ENCODE results near the gene MCRIP1. TPM values are rescaled to one million over a fixed set of nuclear protein-coding genes. Genes with fewer than 3 reads are reported as not detected.

The MCRIP1 gene
- total and polyA plus RNA-seq, 7 experiments from 2014 or later, result 41.1 to 65.3 (median 53.1) TPM

DNA sequence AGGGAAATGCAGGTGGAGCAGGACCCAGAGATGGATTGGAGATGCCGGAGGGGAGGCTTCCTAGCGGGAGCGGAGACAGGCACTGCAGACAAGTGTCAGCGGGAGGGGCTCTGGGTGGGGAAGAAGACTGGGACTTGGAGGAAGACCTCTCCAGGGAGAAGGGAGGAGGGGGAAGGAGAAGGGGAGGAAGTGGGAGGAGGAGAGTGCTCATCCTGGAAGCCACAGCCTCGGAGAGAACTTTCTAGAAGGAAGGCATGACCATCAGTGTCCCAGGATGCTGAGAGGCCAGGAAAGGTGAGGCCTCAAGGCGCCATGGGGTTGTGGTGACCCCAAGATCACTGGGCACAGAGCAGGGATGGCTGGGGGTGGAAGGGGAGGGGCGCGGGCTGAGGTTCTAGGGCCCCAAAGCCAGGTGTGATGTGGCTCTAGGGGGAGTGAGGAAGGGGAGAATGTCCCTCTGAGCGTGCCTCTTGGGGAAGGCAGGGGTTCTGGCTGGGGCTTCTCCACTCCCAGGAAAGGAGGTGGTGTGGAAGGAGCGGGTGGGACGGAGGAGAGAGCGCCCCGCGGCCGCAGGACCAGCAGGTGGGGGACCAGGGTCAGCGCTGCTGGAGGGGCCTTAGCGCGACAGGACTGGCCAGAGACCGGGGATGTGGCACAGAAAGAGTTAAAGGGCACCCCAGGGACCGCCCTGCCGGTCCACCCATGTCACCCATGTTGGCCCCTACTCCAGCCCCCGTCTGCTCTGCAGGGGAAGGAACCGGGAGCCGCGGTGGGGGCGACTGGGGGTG is 30.0 kb downstream of the MCRIP1 start:
- POLR2A ChIA-PET, result no interaction called here
- H3K27me3 ChIP-seq (ENCODE audit: control insufficient read depth in 2 of 2, insufficient read depth in 2 of 2, low read length in 2 of 2), result no peaks in the 10 kb centered on the region
- peaks cover 0 to 10% (median 0%) of the 10 kb centered on the region in 7 donors for H3K4me1 Mint-ChIP-seq
- H3K9me3 ChIP-seq (ENCODE audit: control insufficient read depth in 2 of 3, low read length in 3 of 3), result no peaks in the 10 kb centered on the region
- intact Hi-C loops (cut with micrococcal nuclease), result no loop called here
- CTCF ChIA-PET, result no interaction called here
- ATAC-seq, result no peak
- peaks cover 0 to 3% (median 0%) of the 10 kb centered on the region in 11 donors for H3K9me3 Mint-ChIP-seq
- no peaks in the 10 kb centered on the region for H3K36me3 ChIP-seq (ENCODE audit: control insufficient read depth in 2 of 3, insufficient read depth in 3 of 3, low read length in 3 of 3)
- H3K4me3 Mint-ChIP-seq, result peak overlapping the region in 5 of 10 donors; percentile 12 to 63 (median 41)
- peaks cover 30 to 55% (median 37%) of the 10 kb centered on the region in 5 donors for H3K27me3 Mint-ChIP-seq
- H3K27ac Mint-ChIP-seq, result peak overlapping the region in 1 of 9 donors; percentile 36
- no peaks in the 10 kb centered on the region for H3K4me1 ChIP-seq (ENCODE audit: control insufficient read depth in 2 of 2, insufficient read depth in 2 of 2, low read length in 2 of 2)
- H3K4me3 ChIP-seq (ENCODE audit: low read length), result no peak overlapping the region
- H3K27ac ChIP-seq (ENCODE audit: low read depth, low read length), result no peak overlapping the region
- H3K36me3 Mint-ChIP-seq, result peaks cover 0 to 4% (median 0%) of the 10 kb centered on the region in 5 donors
- DNase-seq, result no peak

DNA sequence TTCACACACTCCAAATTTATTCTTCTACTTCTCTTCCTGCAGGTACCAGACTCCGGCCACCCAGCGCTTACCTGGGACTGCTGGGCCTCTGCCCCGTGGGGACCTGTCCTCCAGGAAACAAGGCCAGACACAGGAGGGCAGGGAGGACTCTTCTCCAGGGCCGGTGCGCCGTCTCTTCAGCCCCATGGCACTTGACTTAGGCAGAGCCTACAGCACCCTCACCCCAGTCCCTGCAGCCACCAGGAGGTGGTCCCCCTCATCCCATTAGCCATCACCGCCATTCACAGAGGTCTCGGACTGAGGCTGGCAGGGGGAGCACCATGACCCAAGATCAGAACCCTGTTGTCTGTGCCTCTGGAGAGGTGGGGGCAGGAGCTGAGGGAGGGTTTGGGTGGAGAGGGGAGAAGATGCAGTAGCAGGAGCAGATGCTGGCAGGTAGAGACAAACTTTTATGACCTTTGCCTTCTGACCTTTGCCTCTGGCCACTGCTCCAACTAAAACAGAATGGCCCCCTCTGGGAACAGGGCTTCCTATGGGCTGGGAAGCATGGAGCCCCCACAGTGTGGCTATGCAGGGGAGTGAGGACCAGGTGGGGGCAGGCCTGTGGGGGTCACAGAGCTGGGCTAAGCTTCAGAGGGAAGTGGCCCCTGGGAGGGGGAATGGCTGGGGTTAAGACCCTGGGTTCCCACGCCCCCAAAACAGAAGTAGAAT is 30.9 kb downstream of the MCRIP1 start:
- no peaks in the 10 kb centered on the region for H3K9me3 ChIP-seq (ENCODE audit: control insufficient read depth in 2 of 3, low read length in 3 of 3)
- intact Hi-C loops (cut with micrococcal nuclease), result no loop called here
- no peak overlapping the region for H3K27ac ChIP-seq (ENCODE audit: low read depth, low read length)
- H3K27me3 Mint-ChIP-seq, result peaks cover 30 to 55% (median 36%) of the 10 kb centered on the region in 5 donors
- peaks cover 0 to 3% (median 0%) of the 10 kb centered on the region in 11 donors for H3K9me3 Mint-ChIP-seq
- no peak for DNase-seq
- no peak for ATAC-seq
- CTCF ChIA-PET, result no interaction called here
- no peak overlapping the region for H3K27ac Mint-ChIP-seq
- peaks cover 0 to 10% (median 0%) of the 10 kb centered on the region in 7 donors for H3K4me1 Mint-ChIP-seq
- H3K27me3 ChIP-seq (ENCODE audit: control insufficient read depth in 2 of 2, insufficient read depth in 2 of 2, low read length in 2 of 2), result no peaks in the 10 kb centered on the region
- no peaks in the 10 kb centered on the region for H3K4me1 ChIP-seq (ENCODE audit: control insufficient read depth in 2 of 2, insufficient read depth in 2 of 2, low read length in 2 of 2)
- H3K36me3 Mint-ChIP-seq, result peaks cover 0 to 4% (median 0%) of the 10 kb centered on the region in 5 donors
- peak overlapping the region in 2 of 10 donors; percentile 12 to 41 for H3K4me3 Mint-ChIP-seq
- no peaks in the 10 kb centered on the region for H3K36me3 ChIP-seq (ENCODE audit: control insufficient read depth in 2 of 3, insufficient read depth in 3 of 3, low read length in 3 of 3)
- no peak overlapping the region for H3K4me3 ChIP-seq (ENCODE audit: low read length)
- POLR2A ChIA-PET, result no interaction called here

DNA sequence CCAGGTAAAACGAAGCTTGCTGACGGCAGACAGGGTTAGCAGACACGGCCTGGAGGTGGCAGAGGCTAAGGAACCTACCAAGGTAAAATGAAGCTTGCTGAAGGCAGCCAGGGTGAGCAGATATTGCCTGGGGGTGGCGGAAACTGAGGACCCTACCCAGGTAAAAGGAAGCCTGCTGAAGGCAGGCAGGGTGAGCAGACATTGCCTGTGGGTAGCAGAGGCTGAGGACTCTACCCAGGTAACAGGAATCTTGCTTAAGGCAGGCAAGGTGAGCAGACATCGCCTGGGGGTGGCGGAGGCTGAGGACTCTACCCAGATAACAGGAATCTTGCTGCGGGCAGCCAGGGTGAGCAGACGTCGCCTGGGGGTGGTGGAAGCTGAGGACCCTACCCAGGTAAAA is 31.8 kb downstream of the MCRIP1 start:
- Mint-ChIP-seq H3K4me1 (peaks cover 0 to 10% (median 0%) of the 10 kb centered on the region in 7 donors), H3K4me3 (no peak overlapping the region), H3K27ac (no peak overlapping the region), H3K27me3 (peaks cover 30 to 52% (median 36%) of the 10 kb centered on the region in 5 donors), H3K36me3 (peaks cover 0 to 4% (median 0%) of the 10 kb centered on the region in 5 donors), H3K9me3 (peaks cover 0 to 3% (median 0%) of the 10 kb centered on the region in 11 donors)
- Histone ChIP-seq H3K4me1 (ENCODE audit: control insufficient read depth in 2 of 2, insufficient read depth in 2 of 2, low read length in 2 of 2) (no peaks in the 10 kb centered on the region), H3K9me3 (ENCODE audit: control insufficient read depth in 2 of 3, low read length in 3 of 3) (no peaks in the 10 kb centered on the region), H3K36me3 (ENCODE audit: control insufficient read depth in 2 of 3, insufficient read depth in 3 of 3, low read length in 3 of 3) (no peaks in the 10 kb centered on the region), H3K4me3 (ENCODE audit: low read length) (no peak overlapping the region), H3K27me3 (ENCODE audit: control insufficient read depth in 2 of 2, insufficient read depth in 2 of 2, low read length in 2 of 2) (no peaks in the 10 kb centered on the region), H3K27ac (ENCODE audit: low read depth, low read length) (no peak overlapping the region)
- ChIA-PET POLR2A (no interaction called here), CTCF (no interaction called here)
- intact Hi-C loops (cut with micrococcal nuclease), result no loop called here
- DNase-seq (no peak), ATAC-seq (no peak)

DNA sequence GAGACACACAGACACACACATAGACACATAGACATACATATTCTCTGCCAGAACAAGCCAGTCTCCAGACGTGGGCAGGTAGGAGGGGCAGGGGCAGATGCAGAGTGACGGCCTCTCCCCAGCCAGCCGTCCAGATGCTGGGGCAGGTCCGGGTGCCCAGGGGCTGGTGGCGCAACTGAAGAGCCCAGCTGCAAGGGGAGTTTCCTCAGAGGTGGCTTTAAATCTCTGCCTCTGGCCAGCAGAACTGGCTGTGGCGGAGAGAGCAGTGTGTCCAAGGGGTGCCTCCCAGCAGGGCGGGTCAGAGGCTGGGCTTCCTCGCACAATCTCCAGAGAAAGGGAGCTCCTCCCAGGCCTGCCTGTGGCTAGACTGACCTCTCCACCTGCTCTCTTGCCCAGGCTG is 38.6 kb downstream of the MCRIP1 start:
- Mint-ChIP-seq H3K4me3 (no peak overlapping the region), H3K27me3 (peaks cover 0 to 5% (median 3%) of the 10 kb centered on the region in 5 donors), H3K36me3 (no peaks in the 10 kb centered on the region), H3K9me3 (no peaks in the 10 kb centered on the region), H3K4me1 (no peaks in the 10 kb centered on the region), H3K27ac (no peak overlapping the region)
- DNase-seq, result no peak
- Histone ChIP-seq H3K4me3 (ENCODE audit: low read length) (no peak overlapping the region), H3K36me3 (ENCODE audit: control insufficient read depth in 2 of 3, insufficient read depth in 3 of 3, low read length in 3 of 3) (no peaks in the 10 kb centered on the region), H3K27ac (ENCODE audit: low read depth, low read length) (no peak overlapping the region), H3K4me1 (ENCODE audit: control insufficient read depth in 2 of 2, insufficient read depth in 2 of 2, low read length in 2 of 2) (no peaks in the 10 kb centered on the region), H3K27me3 (ENCODE audit: control insufficient read depth in 2 of 2, insufficient read depth in 2 of 2, low read length in 2 of 2) (no peaks in the 10 kb centered on the region), H3K9me3 (ENCODE audit: control insufficient read depth in 2 of 3, low read length in 3 of 3) (no peaks in the 10 kb centered on the region)
- intact Hi-C loops (cut with micrococcal nuclease), result no loop called here
- CTCF ChIA-PET, result no interaction called here
- no peak for ATAC-seq
- POLR2A ChIA-PET, result no interaction called here

DNA sequence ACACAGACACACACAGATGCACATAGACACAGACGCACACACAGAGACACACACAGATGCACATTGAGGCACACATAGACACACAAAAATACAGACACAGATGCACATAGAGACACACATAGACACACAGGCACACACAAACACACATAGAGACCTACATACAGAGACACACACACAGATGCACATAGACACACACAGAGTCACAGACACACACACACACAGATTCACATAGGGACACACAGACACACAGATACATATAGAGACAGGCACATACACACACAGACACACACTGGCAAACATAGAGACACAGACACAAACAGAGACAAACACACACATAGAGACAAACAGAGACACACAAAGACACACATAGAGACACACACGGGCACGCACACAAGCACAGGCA is 39.0 kb downstream of the MCRIP1 start:
- no peaks in the 10 kb centered on the region for H3K4me1 ChIP-seq (ENCODE audit: control insufficient read depth in 2 of 2, insufficient read depth in 2 of 2, low read length in 2 of 2)
- ATAC-seq (no peak), DNase-seq (no peak)
- H3K4me3 ChIP-seq (ENCODE audit: low read length), result no peak overlapping the region
- H3K27me3 Mint-ChIP-seq, result peaks cover 0 to under 1% (median 0%) of the 10 kb centered on the region in 5 donors
- H3K36me3 ChIP-seq (ENCODE audit: control insufficient read depth in 2 of 3, insufficient read depth in 3 of 3, low read length in 3 of 3), result no peaks in the 10 kb centered on the region
- ChIA-PET POLR2A (no interaction called here), CTCF (no interaction called here)
- no peak overlapping the region for H3K27ac ChIP-seq (ENCODE audit: low read depth, low read length)
- H3K4me3 Mint-ChIP-seq, result no peak overlapping the region
- no peak overlapping the region for H3K27ac Mint-ChIP-seq
- no peaks in the 10 kb centered on the region for H3K4me1 Mint-ChIP-seq
- no peaks in the 10 kb centered on the region for H3K9me3 Mint-ChIP-seq
- intact Hi-C loops (cut with micrococcal nuclease), result no loop called here
- no peaks in the 10 kb centered on the region for H3K9me3 ChIP-seq (ENCODE audit: control insufficient read depth in 2 of 3, low read length in 3 of 3)
- no peaks in the 10 kb centered on the region for H3K36me3 Mint-ChIP-seq
- no peaks in the 10 kb centered on the region for H3K27me3 ChIP-seq (ENCODE audit: control insufficient read depth in 2 of 2, insufficient read depth in 2 of 2, low read length in 2 of 2)

DNA sequence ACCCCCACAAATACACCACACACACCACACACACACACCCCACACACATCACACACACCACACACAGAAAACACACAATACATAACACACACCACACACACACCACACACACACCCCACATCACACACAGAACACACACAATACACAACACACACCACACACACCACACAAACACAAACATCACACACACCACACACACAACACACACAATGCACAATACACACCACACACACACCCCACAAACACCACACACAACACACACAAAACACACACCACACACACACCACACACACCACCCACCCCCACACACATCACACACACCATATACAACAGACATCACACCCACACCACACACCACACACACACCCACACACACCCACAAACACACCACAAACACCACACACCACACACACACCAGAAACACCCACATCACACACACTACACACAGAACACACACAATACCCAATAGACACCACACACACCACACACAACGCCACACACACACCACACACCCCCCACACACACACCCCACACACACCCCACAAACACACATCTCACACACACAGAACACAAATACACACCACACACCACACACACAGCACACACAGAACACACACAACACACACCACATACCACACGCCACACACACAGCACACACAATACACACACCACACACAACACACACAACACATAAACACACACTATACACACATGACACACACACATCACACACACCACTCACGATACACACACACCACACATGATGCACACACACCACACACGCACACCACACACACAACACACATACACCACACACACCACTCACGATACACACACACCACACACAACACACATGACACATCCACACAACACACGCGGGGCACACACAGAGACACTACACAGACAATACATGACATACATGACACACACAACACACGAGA is 40.1 kb downstream of the MCRIP1 start:
- Histone ChIP-seq H3K9me3 (ENCODE audit: control insufficient read depth in 2 of 3, low read length in 3 of 3) (no peaks in the 10 kb centered on the region), H3K27ac (ENCODE audit: low read depth, low read length) (no peak overlapping the region), H3K36me3 (ENCODE audit: control insufficient read depth in 2 of 3, insufficient read depth in 3 of 3, low read length in 3 of 3) (no peaks in the 10 kb centered on the region), H3K4me3 (ENCODE audit: low read length) (no peak overlapping the region), H3K27me3 (ENCODE audit: control insufficient read depth in 2 of 2, insufficient read depth in 2 of 2, low read length in 2 of 2) (no peaks in the 10 kb centered on the region), H3K4me1 (ENCODE audit: control insufficient read depth in 2 of 2, insufficient read depth in 2 of 2, low read length in 2 of 2) (no peaks in the 10 kb centered on the region)
- intact Hi-C loops (cut with micrococcal nuclease), result no loop called here
- CTCF ChIA-PET, result no interaction called here
- H3K27me3 Mint-ChIP-seq, result no peaks in the 10 kb centered on the region
- no peaks in the 10 kb centered on the region for H3K9me3 Mint-ChIP-seq
- H3K27ac Mint-ChIP-seq, result no peak overlapping the region
- H3K36me3 Mint-ChIP-seq, result no peaks in the 10 kb centered on the region
- DNase-seq (no peak), ATAC-seq (no peak)
- no peaks in the 10 kb centered on the region for H3K4me1 Mint-ChIP-seq
- POLR2A ChIA-PET, result no interaction called here
- H3K4me3 Mint-ChIP-seq, result no peak overlapping the region

Data from naive thymus-derived CD4-positive, alpha-beta T cell (primary cell).